HG02970 (cell line): ENCODE data around the gene PCDH8.

Experiments used
- ATAC-seq: cut with Tn5 transposase; IDR thresholded peaks from one replicate; pipeline ENCODE4 v1.9.1; 2021; ENCODE audit warnings: mild to moderate bottlenecking, moderate library complexity, moderate number of reproducible peaks; ENCODE audit not compliant: unreplicated experiment, low FRiP score

Gene PCDH8, protein sequence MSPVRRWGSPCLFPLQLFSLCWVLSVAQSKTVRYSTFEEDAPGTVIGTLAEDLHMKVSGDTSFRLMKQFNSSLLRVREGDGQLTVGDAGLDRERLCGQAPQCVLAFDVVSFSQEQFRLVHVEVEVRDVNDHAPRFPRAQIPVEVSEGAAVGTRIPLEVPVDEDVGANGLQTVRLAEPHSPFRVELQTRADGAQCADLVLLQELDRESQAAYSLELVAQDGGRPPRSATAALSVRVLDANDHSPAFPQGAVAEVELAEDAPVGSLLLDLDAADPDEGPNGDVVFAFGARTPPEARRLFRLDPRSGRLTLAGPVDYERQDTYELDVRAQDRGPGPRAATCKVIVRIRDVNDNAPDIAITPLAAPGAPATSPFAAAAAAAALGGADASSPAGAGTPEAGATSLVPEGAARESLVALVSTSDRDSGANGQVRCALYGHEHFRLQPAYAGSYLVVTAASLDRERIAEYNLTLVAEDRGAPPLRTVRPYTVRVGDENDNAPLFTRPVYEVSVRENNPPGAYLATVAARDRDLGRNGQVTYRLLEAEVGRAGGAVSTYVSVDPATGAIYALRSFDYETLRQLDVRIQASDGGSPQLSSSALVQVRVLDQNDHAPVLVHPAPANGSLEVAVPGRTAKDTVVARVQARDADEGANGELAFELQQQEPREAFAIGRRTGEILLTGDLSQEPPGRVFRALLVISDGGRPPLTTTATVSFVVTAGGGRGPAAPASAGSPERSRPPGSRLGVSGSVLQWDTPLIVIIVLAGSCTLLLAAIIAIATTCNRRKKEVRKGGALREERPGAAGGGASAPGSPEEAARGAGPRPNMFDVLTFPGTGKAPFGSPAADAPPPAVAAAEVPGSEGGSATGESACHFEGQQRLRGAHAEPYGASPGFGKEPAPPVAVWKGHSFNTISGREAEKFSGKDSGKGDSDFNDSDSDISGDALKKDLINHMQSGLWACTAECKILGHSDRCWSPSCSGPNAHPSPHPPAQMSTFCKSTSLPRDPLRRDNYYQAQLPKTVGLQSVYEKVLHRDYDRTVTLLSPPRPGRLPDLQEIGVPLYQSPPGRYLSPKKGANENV

DNA sequence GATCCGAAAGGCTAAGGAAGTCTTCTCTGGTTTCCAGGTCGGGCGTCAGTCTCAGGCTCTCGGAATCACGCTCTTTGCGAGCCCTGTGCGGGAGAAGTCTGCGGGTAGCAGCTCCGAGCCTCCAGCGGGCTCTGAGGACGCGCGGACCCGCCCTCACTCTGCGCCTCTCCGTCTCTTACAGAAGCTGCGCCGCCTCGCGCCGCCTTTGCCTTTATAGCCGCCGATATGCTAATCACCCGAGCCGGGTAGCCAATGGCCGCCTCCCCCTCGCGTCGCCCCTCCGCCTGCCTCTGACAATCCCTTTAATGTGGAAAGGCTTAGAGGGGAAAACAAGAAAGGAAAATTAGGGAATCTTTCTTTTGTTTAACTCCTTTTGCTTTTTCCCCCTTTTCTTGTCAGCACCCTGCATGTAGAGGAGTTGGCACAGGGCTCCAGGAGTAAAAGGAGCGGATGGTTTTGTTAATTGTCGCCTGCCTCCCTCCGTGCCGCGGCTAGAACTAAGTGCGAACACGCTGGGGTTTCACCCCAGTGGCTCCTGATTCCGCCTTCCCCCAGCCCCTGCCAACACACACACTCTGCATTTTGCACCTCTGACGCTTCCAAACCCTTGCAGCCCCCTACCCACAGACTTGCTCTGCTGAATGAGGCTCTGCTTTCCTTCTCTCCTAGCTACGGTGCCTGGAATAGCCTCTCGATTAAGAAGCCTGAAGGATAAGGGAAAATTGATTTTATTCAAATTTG lies at the start of gene PCDH8:
Gene PCDH8 (minus strand): TSS at position 186 of the 741 bp plus-strand sequence. CDS start 204 bp downstream, outside the sequence.
- ATAC-seq, result no peak

DNA sequence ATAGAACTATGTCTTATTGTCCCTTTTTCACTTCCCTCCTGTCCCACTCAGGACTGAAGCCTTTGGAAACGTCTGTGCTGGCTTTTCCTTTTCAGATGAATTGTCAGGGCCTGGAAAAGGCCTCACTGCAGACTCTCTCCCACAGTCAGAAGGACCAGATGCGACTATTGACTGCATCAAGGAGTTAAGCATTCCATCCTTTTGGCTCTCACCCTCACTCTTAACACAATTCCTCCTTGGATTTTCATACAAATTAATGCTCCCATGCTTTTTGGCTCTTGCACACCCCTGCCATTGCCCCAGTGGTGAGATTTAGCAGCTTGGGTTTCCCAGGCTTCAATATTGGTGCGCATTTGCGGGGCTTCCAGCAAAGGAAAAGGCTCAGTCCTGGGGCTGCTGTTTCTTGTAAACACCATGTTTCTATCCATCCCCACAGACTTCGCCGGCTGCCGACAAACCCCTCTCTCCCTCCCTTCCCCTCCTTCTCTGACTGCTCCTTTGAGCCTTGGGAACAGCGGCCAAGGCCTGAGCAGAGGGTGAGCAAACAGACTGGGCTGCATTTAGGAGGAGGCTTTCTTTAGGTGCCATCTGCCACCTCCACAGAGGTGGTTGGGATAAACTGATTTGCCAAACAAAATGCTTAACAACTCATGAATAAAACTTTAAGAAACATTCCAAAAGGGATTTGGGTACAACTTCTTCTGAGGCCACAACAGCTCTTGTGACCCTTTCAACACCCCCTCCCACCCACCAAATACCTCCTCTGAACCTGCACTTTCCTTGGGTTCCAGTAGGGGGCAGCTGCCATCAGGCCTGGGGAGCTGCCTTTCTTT lies 48.6 kb upstream of the PCDH8 start:
- no peak for ATAC-seq

DNA sequence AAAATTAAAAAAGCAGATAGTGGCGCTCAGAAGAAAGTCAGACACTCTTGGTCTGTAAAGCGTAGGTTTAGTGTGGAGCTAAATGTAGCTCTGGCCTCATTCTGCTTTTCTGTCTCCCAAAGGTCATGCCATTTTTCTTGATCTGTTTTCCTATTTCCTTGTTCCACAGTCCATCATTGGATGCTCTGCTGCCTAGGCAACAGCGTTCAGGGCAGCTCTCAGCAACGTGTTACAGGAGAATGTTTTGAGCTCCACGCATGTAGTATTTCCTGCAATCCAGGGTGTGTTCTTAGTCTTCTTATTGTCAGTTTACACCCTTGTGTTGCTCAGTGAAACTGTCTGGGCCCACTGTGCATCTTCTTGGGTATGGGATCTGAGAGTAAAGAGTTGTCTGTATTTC lies 46.0 kb upstream of the PCDH8 start:
- no peak for ATAC-seq

DNA sequence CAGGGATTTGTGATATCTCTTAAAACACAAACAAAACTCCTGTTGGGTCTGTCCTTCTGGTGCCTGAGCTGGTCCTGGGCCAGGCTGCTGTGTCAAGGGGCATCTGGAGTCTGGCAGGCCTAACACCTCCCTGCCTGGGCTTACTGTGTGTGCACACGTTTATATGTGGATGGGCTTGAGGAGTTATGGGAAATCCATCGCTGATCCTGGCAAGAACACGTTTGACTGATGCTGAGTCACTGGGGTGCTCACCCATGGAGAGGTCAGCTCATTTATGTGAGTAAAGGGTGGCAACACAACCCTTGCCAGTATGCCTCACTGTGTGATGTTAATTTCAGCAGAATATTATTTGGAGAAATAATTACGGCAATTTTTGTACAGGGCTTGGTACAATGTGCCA lies 44.5 kb upstream of the PCDH8 start:
- no peak for ATAC-seq

DNA sequence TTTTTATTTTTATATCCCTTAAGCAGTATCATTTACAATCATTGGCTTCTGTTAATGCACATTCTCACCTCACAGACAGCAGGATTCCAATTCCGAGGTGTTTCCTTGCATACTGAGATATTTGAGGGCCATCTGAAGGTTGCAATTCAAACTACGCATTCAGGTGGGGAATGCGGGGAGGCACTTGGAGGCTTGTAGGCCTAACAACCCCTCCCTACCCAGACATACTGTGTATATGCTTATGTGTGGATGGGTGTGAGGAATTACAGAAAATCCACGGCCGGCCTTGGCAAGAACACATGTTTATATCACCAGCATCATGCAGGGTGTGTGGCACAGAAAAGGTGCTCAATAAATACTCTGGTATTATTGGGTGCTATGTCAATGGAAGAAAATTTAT lies 43.3 kb upstream of the PCDH8 start:
- ATAC-seq, result no peak

DNA sequence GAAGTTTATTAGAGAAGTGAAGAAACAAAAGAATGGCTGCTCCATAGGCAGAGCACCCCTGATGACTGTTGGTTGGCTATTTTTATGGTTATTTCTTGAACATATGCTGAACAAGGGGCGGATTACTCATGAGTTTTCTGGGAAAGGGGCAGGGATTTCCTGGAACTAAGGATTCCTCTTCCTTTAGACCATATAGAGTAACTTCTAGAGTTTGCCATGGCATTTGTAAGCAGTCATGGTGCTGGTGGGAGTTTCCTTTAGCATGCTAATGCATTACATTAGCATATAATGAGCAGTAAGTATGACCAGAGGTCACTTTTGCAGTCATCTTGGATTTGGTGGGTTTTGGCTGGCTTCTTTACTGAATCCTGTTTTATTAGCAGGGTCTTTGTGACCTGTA lies 38.7 kb upstream of the PCDH8 start:
- ATAC-seq, result no peak

DNA sequence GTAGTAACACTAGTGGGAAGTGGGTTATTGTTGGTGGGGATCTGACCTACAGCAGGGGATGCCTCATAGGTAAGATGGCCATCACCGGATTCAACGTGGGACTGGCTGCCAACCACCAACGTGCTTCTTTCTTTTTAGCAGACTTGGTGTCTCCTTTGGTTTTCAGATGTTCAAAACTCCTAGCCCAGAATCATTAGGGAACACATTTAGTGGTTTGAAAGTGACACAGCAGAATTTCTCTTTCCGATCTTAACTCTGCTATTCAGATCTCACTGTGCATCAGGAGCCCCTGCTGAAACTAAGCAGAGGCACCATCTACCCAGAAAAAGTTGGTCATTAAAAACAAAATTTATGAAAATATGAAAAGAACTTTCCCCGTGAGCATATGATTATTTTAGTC lies 36.7 kb upstream of the PCDH8 start:
- no peak for ATAC-seq

DNA sequence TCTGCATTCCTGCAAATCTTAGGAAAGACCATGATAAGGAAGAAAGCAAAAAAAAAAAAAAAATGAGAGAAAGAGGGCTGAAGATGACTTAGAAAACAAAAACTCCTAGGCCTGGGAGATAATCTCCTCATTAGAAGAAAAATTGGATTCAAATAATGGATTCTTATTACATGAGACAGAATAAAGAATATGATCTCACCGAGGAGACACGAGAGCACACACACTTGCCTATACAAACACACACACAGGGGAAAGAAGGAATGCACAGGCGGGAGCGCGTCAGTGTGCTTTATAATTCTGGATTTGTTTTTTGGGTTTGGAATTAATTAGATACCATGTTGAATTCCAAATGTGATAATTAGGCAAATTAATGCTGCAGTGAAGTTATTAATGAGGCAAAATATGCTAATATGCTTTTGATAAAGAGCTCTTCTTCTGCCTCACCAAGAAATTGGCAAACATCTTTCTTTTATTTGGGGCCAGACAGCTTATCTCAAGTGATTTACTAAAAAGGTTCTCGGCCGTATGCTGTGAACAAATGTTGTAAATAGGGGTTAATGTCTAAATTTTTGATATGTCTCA lies 36.1 kb upstream of the PCDH8 start:
- no peak for ATAC-seq

DNA sequence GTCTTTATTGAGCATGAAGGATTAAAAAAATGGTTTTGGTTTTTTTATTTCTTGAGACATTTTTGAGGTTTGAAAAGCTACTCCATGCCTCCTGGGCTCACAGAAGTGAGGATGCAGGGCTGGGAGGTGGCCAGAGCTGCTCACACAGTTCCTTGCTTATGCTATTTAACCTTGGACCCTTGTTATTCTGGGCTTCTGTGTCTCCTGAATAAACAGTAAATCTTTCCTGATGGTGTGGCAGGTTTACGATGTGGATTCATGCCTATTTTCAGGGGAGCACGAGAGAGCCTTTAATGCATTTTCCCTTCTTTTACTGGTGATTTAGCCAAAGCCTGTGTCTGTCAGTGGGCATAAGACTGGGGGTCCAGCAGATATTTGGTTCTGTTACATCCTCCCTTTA lies 34.3 kb upstream of the PCDH8 start:
- no peak for ATAC-seq

DNA sequence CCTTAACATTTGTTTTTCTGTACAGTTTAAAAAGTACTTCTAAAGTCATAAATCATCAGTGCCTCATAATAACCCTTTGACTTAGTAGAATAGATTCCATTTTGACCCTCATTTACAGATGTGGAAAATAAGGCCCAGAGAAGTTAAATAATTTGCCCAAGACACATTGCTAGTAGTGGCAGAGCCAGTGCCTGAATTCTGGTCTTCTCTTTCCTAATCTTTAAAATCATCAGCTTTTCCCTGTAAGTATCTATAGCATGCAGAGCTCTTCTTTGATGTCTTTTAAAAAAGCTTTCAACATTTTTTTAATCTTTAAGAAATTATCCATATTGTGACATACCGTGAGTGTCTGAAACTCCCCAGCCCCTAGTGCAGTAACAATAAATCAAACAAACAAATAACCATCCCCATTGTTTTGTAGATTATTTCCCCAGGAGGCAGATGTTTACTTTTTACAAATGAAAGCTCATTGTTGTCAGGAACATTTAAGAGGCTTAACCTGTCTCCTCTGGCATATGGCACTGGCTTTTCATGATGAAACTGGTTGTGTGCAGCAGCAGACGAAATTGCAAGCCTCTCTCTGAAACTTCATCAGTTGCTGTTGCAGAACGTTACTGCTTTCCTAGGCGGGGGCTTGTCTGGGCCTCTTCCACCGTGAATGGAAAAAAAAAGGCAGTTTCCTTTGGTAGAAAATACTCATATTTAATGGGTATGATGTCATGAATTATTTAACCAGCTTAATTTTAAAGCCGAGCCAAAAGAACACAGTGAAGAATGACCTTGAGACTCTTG lies 31.7 kb upstream of the PCDH8 start:
- ATAC-seq, result no peak

DNA sequence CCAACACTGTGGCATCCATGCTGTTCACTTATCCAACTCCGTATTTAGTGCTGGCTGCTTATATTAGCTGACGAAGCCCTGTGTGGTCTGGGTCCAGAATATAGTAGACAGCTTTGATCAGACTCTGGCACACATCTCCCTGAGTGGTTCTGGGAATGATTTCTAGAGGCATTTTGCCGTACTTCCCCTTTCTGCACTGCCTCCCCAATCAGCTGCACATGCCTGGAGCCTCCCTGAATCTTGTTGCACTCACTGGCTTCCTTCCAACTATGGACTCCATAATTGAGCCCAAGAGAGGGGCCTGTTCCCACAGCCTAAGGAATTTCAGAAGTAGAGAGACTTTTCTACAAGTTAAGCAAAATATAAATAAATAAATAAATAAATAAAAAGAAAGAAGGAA lies 30.4 kb upstream of the PCDH8 start:
- ATAC-seq, result no peak

DNA sequence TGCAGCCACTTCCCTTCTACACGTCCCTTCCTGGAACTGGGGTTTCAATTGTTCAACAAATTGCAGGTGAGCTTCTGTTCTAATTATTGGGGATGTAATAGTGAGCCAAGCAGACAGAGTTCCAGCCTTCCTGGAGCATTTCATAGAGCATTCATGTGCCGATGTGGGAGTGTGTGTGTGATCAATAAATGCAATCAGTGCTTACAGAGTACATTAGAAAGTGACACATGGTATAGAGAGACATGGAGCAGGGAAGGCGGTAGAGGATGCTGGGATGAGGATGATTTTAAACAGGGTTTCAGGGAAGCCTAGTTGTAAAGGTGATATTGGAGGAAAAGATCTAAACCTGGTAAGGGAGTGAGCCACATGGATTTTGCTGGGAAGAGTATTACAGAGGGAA lies 21.7 kb upstream of the PCDH8 start:
- no peak for ATAC-seq

DNA sequence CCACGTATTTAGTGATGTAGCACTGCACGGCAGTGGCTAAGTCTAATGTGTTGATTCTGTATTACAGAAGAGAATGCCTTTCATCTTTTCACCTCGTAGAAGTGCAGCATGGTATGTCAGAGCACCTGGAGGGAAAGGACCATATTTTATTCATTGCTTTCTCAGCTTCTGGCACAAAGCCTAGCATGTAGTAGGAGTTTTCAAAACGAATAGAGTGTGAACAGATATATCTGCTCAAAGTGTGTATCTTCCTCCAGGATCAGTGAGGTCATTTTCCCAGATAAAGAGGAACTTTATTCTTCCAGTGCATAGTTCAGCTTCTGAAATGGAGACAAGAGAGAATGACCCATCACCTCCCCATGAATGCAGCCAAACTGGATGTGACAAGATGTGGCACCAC lies 21.2 kb upstream of the PCDH8 start:
- ATAC-seq, result no peak

DNA sequence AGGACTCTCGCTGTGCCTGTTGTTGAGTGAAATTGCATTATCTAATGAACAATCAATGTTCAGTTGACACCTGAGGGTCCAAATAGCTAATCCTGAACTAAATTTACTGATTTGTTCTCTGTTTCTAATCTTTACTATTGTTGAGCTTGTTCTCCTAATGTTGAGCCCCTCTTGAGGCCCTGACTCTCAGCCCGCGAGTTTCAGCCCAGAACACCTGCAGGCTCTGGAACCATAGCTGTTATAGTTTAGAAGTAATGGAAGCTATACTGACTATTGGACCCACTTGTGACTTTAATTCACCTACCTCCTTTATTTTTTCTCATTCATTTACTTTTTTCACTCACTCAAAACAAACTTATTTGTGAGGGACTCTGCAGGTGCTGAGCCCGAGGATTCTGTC lies 20.6 kb upstream of the PCDH8 start:
- no peak for ATAC-seq

DNA sequence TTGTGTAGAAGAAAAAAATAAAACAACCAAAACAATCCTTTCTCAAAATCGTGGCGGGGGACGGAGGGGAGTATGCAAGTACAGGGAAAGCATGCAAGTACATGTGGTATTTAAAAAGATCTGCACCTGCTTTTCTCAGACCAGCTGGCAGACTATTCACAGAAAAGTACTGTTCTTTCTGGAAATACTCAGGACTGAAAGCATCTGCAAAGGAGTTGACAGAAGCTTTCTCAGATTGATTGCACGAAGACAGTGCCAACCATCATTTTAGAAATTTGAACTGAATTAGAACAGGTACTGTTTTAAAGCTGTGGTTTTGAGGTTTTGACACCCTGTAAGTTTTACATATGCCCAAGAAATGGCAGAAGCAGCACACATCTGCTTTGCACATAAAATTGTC lies 19.8 kb upstream of the PCDH8 start:
- ATAC-seq, result no peak

DNA sequence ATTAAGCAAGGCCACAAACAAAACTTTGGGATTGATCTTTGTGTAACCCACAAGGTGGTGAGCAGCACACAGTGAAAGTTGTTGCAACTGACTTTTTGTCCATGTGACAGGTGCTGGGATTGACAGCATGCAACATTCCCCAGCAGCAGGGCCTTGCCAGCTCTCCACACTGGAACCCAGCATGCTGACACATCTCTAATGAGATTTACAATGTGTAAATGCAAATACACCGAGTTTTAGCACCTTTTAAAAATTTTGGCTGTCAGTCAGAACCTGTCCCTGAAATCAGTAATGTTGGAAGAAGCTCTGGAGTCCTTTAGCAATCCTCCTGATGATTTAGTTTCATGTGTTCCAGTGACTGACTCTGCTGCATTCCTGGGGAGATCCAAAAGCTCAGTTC lies 16.5 kb upstream of the PCDH8 start:
- ATAC-seq, result no peak

DNA sequence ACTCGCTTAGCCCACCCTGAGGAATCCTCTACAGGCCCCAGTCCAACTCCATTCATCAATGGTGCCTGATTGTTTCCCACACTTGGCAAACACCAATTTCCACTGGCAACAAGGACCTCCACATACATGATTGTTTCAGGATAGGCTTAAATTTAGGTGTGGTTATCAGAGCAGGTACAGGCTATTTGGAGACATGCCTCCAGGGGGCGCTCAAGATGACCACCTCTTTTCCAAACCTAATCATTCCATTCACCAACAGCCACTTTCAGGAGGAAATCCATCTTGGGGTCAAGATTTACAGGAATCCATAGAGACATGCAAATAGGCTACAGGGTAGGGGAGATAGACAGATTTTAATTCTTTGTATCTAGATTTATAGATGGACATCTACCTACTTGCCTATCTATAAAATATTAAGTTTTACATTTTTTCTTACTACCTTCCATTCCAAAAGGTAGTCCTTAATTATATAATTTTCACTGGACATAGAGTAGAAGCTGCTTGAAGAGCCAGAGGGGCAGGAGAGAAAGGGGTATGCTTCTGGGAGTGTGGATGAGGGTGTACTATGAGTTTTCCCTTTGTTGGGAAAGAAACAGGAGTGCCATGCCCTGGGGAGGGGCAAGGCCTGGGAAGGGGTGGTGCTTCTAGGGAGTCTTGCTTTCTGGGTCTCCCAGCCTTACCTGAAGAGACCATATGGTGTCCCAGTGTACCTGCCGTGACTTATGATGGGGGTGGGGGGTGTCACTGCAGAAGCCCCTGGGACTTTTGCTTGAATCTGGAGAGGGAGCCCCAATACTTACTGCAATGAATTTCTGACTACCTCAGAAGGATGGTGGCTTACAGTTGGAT lies 14.1 kb upstream of the PCDH8 start:
- no peak for ATAC-seq

DNA sequence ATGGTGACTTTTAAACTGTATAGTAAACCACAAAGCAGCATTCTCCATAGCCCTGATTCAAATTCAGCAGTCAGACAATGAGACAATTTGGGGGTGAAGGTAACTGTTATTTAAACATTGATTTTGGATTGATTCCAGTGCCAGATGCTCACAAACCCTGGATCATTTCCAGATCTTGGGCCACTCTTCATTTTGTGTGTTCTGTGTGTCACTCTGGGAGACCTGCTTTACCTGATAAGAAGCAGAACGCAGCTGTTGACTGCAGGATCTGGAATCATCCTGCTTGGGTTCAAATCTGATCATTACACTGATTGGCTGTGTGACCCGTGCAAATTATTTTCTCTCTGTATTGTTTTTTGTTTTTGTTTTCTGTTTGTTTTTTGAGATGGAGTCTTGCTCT lies 4.0 kb upstream of the PCDH8 start:
- ATAC-seq, result no peak
